GM19372 (cell line): ENCODE results near the gene SYNPO.

Experiments
- ATAC-seq: cut with Tn5 transposase; IDR thresholded peaks from one replicate; pipeline ENCODE4 v1.9.1; 2021; ENCODE audit warnings: mild to moderate bottlenecking, low read depth, moderate library complexity; ENCODE audit not compliant: unreplicated experiment

Gene SYNPO

GRCh38 chr5:150624334-150625163, 15.9 kb upstream of the SYNPO start:
- peak; percentile 33 for ATAC-seq

GRCh38 chr5:150625164-150625535, 15.3 kb upstream of the SYNPO start:
- no peak for ATAC-seq

DNA sequence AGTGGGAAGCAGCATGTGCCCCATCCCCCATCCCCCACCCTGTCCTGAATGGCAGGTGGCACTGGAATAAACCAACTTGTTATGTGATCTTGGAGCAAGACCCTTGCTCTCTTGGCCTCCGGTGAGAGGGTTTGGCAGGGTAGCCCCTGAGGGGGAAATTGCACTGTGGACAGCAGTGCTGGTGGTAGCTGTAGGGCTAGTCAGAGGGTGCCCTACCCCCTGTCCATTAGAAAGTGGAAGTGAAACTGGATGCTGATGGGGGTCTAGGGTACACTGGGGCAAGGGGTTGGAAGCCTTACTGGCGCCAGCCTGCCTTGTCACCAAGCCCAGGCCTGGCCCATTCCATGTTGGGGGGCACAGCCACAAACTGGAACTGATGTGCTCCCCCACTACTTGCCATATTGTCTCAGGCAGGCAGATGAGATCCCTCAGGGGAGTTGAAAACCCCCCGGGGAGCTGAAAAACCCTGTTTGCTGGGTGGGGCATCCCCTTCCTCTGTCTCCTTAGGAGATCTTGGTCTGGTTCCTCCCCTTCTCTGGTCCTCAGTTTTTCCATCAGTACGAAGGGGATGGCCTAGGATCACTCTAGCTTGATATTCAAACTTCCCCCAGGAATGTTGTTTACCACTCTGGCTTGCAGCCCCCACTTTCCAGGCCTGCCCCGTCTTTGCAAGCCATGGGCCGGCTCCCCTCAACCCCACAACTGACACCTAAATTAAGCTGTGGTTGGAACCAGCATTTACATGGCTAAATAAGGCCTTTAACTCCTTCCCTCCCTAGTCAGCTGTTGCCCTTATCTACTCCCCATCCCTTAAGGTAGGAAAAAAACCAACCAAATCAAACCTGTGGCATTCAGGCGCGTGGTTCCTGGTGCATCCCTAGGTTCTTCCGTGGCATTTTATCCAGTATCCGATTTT, 14.4 kb upstream of the SYNPO start:
- peak; percentile 42 for ATAC-seq

GRCh38 chr5:150626853-150627276, 13.6 kb upstream of the SYNPO start:
- ATAC-seq: no peak

DNA sequence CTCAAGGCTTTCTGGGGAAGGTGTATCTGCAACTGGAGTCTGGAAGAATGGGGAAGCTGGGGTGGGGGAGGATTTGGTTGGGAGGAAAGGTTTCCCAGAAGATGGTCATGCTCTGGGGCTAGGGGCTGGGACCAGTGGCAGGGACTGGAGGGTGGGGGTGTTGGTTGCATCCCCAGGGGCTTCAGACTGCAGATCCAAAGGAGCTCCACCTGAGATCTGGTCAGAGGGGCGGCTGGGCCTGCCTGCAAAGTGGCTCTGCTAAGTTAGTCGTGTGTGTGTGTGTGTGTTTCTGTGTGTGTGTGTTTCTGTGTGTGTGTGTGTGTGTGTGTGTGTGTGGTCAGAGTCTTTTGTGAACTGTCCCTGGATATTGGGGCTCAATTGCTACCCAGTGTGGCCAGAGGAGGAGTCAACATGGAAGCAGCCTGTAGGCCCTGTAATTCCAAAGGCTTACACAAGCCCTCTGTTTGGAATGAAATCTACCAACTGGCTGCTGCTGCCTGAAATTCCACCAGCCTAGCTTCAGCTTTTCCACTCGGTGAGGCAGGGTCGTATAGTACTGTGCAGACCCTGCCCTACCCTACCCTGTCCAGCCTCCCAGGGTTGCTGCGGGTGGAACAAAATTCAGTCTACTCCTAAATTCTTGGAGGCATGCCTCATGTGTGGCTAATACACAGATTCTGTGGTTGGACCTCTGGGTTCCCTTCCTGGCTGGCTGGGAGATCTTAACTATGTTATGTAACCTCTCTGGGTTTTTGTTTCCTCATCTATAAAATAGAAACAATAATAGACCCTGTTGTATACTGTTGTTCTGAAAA, 12.5 kb upstream of the SYNPO start:
- ATAC-seq: no peak

DNA sequence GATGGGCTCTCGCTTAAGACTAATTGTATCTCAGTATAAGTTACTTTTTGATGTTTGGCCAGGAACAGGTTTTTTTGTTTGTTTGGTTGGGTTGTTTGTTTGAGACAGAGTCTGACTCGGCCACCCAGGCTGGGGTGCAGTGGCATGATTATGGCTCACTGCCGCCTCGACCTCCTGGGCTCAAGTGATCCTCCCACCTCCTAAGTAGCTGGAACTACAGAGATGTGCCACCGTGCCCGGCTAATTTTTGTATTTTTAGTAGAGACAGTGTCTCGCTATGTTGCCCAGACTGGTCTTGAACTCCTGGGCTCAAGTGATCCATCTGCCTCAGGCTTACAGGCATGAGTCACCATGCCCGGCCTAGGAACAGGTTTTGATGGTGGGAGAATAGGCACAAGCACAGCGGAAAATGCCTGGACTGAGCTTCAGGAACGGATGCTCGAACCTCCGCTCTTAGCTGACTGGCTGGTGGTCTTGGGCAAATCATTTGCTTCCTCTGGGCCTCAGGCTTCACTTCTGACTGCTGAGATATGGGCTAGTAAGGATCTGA, 11.4 kb upstream of the SYNPO start:
- no peak for ATAC-seq

DNA sequence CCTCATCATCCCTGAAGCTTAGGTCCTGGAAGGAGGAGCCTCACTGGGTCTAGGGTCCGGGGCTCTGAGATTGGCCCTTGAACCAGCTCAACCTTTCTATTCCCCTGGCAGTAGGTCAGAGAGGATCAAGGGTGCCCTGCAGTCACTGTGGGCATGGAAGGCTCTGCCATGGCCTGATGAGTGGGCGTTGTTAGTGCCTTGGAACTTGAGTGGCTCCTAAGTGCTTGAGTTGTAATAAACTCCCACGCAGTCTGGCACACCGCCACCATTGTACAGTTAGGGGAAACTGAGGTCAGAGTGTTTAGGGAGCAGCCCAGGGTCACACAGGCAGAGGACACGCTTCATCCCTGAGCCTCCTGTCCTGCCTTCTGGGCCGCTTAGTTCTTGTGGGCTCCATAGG, 10.4 kb upstream of the SYNPO start:
- no peak for ATAC-seq

DNA sequence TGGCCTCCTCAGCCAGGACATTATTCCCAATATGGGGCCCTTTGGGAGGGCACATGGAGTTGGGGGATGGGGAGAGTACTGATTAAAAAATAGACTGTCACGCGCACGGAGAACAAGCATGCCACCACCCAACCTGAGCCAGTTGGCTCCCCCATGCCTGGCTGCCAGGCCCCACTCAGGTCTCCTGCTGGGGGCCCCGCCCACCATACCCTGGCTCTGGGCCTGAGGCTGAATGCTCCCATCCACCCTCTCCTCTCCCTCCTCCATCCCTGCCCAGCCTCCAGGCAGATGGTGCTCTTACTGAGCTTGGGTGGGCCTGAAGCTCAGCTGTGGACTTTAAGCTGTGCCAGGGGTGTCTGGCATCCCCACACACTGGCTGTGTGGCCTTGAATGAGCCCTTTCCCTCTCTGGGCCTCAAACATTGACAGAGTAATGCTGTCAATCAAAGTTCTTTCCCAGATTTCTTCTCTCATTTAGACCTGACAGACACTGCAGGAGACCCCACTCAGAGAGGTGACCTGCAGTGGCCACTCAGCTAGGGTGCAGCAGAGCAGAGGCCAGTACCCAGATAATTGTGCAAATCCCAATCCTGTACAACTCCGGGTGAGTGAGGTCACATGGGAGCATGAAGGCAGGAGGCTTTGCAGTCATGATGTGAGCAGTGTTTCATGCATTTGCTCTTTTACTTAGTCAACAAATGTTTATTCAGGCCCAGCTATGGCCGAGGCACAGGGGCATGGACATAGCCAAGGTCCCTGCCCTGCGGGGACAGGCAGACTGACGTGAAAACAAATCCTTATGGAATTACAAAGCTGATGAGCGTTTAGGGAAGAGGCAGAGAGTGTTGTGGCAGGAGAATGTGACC, 9.8 kb upstream of the SYNPO start:
- no peak for ATAC-seq

DNA sequence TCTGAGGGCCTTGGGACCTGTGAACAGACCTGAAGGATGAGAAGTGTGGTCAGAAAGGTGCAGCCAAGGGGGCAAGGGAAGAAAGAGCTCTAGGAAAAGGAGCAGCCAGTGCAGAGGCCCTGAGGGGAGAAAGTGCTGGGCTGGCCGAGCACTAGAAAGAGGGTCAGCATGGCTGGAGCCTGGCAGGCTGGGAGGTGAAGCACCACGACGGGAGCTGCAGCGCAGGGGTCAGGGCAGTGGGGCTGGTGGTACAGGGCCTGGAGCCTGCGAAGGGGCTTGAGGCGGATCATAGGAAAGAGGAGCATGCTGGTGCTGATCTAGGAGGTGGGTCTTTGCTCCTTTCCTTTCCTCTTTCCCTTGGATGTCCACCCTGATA, 9.1 kb upstream of the SYNPO start:
- ATAC-seq: no peak

DNA sequence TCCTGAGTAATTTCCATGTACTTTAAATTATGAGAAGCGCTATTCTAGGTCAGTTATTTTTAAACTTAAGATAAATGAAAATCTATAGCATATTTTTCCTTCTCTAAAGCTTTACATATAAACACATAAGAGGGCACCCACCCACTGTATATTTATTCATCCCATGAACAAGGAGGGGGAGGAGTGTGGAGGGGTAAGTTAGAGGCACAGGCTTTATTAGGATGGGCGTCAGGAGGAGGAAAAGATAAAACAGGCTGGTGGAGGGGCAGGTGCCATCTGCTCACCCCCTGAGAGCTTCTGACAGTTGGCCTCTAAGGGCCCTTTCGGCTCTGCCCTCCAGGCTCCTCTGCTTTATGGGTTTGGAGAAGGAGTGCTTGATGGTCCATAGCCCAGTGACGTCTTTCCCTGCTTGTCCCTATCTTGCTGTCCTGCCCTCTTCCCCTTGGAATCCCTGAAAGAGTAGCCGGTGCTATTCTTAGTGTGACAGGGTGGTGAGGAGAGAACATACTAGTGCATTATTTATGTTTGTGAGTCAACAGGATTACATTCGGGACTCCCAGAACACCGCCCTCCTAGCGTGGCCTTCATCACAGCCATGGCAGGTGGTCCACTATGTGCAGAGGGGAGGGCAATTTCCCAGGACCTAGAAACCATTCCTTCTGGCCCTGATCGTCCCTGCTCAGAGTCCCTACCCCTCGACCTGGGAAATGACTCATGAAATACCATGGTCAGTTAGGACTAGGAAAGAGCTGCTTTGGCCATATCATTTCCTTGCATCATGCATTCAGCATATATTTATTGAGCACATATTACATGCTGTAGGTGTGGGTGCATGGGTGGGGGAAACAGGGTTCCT, 7.9 kb upstream of the SYNPO start:
- ATAC-seq: no peak

- no peak for ATAC-seq
Observed at GRCh38 chr5:150633429-150633828, 7.0 kb upstream of the SYNPO start.

DNA sequence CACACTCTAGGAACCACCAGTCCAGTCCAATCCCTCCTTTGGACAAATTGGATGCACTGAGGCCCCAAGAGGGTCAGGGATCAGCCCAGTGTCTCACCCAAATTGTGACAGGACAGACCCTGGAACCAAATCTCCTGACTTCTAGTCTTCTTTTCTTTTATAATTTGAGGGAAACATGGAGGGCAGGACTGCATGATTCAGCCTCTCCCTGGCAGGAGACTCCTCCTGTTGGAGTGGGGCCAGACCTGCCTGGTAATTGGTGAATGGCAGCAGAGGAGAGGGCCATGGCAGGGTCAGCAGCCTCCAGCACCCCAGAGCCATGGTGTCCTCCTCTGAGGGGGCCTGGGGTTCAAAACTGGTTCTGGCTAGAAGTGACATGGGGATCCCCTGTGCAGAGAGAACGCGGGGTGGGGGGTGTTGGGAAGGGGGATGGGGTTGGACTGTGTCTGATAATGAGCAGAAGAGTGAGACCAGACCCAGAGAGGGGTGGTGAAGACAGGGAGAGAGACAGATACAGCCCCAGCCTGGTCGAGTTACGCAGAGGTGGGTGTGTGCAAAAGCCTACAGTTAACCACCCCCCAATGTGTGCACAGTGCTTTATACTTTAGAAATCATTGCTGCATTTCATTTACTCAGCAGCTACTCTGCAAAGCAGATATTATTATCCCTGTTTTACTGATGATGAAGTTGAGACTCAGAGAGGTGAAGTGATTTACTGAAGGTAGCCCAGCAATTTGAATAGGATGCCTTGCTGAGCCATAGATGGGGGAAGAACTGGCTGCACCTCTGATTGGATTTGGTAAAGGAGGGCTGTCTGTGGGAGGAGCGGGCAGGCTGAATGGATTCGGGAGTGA, 3.8 kb upstream of the SYNPO start:
- no peak for ATAC-seq

DNA sequence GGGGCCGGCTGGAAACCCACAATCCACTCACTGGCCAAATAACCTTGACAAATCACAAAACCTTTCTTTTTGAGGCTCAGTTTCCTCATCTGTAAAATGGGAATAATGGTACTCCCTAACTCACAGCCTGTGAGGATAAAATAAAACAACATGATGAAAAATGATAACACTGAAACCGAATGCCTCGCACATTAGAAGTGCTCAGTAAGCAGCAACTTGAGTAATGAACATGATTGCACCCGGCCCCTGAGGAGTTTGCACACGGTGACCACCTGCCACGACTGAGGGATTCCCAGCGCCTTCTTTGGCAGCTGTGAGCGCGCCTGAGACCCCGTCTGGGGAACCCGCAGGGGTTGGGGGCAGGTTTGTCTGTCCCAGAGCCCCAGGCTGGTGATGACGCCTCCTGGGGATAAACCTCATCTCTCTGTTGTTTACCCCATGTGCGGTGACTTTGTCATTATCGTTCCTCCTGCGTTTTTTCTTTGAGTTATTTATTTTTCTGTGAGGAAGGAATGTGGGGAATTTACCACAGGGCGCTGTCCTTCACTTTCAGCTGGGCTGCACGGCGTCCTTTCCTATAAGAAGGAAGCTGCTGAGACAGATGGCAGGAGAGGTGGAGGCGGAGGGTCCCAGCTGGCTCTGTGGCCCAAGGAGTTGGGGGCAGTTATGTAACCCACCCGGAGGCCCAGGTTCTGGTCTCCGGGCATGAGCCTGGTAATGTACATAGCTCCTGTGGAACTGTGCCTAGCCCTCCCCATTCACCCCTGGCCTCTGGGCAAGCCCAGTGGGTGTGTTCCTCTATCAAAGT, 3.0 kb upstream of the SYNPO start:
- no peak for ATAC-seq

- ATAC-seq: no peak
Observed at GRCh38 chr5:150638053-150638444, 2.4 kb upstream of the SYNPO start.

GRCh38 chr5:150638488-150639376, 1.7 kb upstream of the SYNPO start:
- no peak for ATAC-seq

DNA sequence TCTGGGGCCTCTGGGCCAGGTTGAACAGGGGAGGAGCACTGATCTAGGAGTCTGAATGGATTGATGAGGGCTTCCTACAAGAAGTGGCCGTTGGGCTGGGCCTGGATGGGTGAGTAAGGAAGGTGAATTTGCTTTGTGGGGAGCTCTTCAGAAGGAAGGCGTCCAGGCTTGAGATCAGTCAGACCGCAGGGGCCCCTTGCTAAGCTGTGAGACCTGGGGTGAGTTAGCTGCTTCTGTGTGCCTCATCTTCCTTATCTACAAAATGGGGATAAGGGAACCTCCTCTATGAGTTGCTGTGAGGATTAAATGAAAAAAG, 1.1 kb upstream of the SYNPO start:
- no peak for ATAC-seq
